NOMO-1 treated with dmso at 0.1 percent for 144 hours (cell line): ENCODE measurements around the gene SERPINB6.
"Not testable (repeated sequence)": the region's sequence is repeated elsewhere in the genome, so short reads cannot be mapped to it uniquely, and the experiment has no call there.

Experiments used
- DNase-seq: peaks from one replicate; lab custom pipeline; 2025; ENCODE audit not compliant: unreplicated experiment; lab: John Stamatoyannopoulos, UW

SERPINB6 gene

GRCh38 chr6:2977799-2978590 is 6.6 kb upstream of the SERPINB6 start:
- no peak for DNase-seq

GRCh38 chr6:2977290-2977689 is 5.9 kb upstream of the SERPINB6 start:
- DNase-seq, result no peak

GRCh38 chr6:2976571-2977085 is 5.3 kb upstream of the SERPINB6 start:
- DNase-seq, result no peak

- DNase-seq, result no peak
These were observed 4.7 kb upstream of the SERPINB6 start for GRCh38 chr6:2976060-2976459.

- DNase-seq, result no peak
These were observed 2.3 kb upstream of the SERPINB6 start for GRCh38 chr6:2973676-2974075.

- DNase-seq, result not testable (repeated sequence)
These were observed 1.8 kb upstream of the SERPINB6 start for GRCh38 chr6:2973180-2973579.

GRCh38 chr6:2972685-2973084 is 1.3 kb upstream of the SERPINB6 start:
- DNase-seq, result not testable (repeated sequence)

GRCh38 chr6:2972219-2972487 is 786 bp upstream of the SERPINB6 start:
- not testable (repeated sequence) for DNase-seq

GRCh38 chr6:2970753-2971419 is 481 bp downstream of the SERPINB6 start:
- no peak for DNase-seq

GRCh38 chr6:2970034-2970685 is 1.2 kb downstream of the SERPINB6 start:
- no peak for DNase-seq

GRCh38 chr6:2969549-2969948 is 1.8 kb downstream of the SERPINB6 start:
- no peak for DNase-seq

GRCh38 chr6:2968600-2969135 is 2.7 kb downstream of the SERPINB6 start:
- DNase-seq, result no peak

GRCh38 chr6:2967936-2968335 is 3.4 kb downstream of the SERPINB6 start:
- no peak for DNase-seq

- DNase-seq, result no peak
These were observed 5.0 kb downstream of the SERPINB6 start for GRCh38 chr6:2966347-2966746.

GRCh38 chr6:2964793-2965505 is 6.4 kb downstream of the SERPINB6 start:
- no peak for DNase-seq

- DNase-seq, result no peak
These were observed 7.6 kb downstream of the SERPINB6 start for GRCh38 chr6:2963756-2964155.

GRCh38 chr6:2962636-2963035 is 8.7 kb downstream of the SERPINB6 start:
- no peak for DNase-seq

GRCh38 chr6:2962004-2962403 is 9.4 kb downstream of the SERPINB6 start:
- DNase-seq, result no peak

- DNase-seq, result no peak
These were observed 9.9 kb downstream of the SERPINB6 start for GRCh38 chr6:2961506-2961905.

- DNase-seq, result no peak
These were observed 10.4 kb downstream of the SERPINB6 start for GRCh38 chr6:2960935-2961334.
